ENCODE results near the gene EVA1C.

GRCh38 chr21:32533611-32534010 is 121.1 kb downstream of the EVA1C start:
- TF ChIP-seq POLR2AphosphoS5 (IDR thresholded peaks at IDR 0.05; ENCODE audit: low read depth, low read length): no peak
- TF ChIP-seq POLR2A (IDR thresholded peaks at IDR 0.05; ENCODE audit: low read depth, low read length): no peak
- TF ChIP-seq PAX5 (IDR thresholded peaks at IDR 0.05; ENCODE audit: insufficient read depth, low read length, severe bottlenecking): no peak
- no peak for TF ChIP-seq POU2F2 (IDR thresholded peaks at IDR 0.05; ENCODE audit: low read depth, low read length)
- no peak for TF ChIP-seq SPI1 (IDR thresholded peaks at IDR 0.05; ENCODE audit: low read depth, low read length)
- TF ChIP-seq TAF1 (IDR thresholded peaks at IDR 0.05; ENCODE audit: low read depth, low read length): no peak
